GOT3 (cell line): ENCODE results near the gene MEGF10.

Source experiments
- DNase-seq: peaks from one replicate; lab custom pipeline; 2025; ENCODE audit warnings: mixed read lengths; lab: John Stamatoyannopoulos, UW

Gene MEGF10

GRCh38 chr5:127326976-127327755, 36.6 kb downstream of the MEGF10 start:
- DNase-seq: no peak

GRCh38 chr5:127330116-127330515, 39.5 kb downstream of the MEGF10 start:
- DNase-seq: no peak

- DNase-seq: no peak
Observed at GRCh38 chr5:127331890-127332649, 41.5 kb downstream of the MEGF10 start.

GRCh38 chr5:127333483-127333882, 42.9 kb downstream of the MEGF10 start:
- DNase-seq: no peak

GRCh38 chr5:127335381-127335780, 44.8 kb downstream of the MEGF10 start:
- DNase-seq: no peak

- DNase-seq: no peak
Observed at GRCh38 chr5:127337876-127338275, 47.3 kb downstream of the MEGF10 start.

- DNase-seq: no peak
Observed at GRCh38 chr5:127338501-127338900, 47.9 kb downstream of the MEGF10 start.

GRCh38 chr5:127340606-127341005, 50.0 kb downstream of the MEGF10 start:
- DNase-seq: no peak

GRCh38 chr5:127342364-127342763, 51.8 kb downstream of the MEGF10 start:
- no peak for DNase-seq

- no peak for DNase-seq
Observed at GRCh38 chr5:127343313-127343712, 52.7 kb downstream of the MEGF10 start.

GRCh38 chr5:127343866-127344265, 53.3 kb downstream of the MEGF10 start:
- DNase-seq: no peak

- DNase-seq: no peak
Observed at GRCh38 chr5:127344931-127345330, 54.3 kb downstream of the MEGF10 start.

- no peak for DNase-seq
Observed at GRCh38 chr5:127351418-127351817, 60.8 kb downstream of the MEGF10 start.

GRCh38 chr5:127352068-127352467, 61.5 kb downstream of the MEGF10 start:
- no peak for DNase-seq

- DNase-seq: no peak
Observed at GRCh38 chr5:127353327-127353726, 62.7 kb downstream of the MEGF10 start.

GRCh38 chr5:127353796-127354195, 63.2 kb downstream of the MEGF10 start:
- DNase-seq: no peak

- no peak for DNase-seq
Observed at GRCh38 chr5:127355337-127355736, 64.7 kb downstream of the MEGF10 start.

- DNase-seq: no peak
Observed at GRCh38 chr5:127358284-127358683, 67.7 kb downstream of the MEGF10 start.

GRCh38 chr5:127358740-127359139, 68.1 kb downstream of the MEGF10 start:
- DNase-seq: no peak

- DNase-seq: no peak
Observed at GRCh38 chr5:127359502-127359901, 68.9 kb downstream of the MEGF10 start.

GRCh38 chr5:127363403-127363802, 72.8 kb downstream of the MEGF10 start:
- DNase-seq: no peak

- DNase-seq: no peak
Observed at GRCh38 chr5:127367029-127367428, 76.4 kb downstream of the MEGF10 start.

- DNase-seq: no peak
Observed at GRCh38 chr5:127367946-127368465, 77.4 kb downstream of the MEGF10 start.
